K562 (cell line): ENCODE results near the gene CALML3. TPM values are rescaled to one million over a fixed set of nuclear protein-coding genes. Genes with fewer than 3 reads are reported as not detected.
A peak's percentile ranks its signal among the peaks of the same experiment; 100 is the strongest.

ENCODE experiments used
- BHLHE40 ChIP-seq: IDR thresholded peaks from 2 replicates; pipeline ENCODE4 v1.6.1; 2011; ENCODE audit warnings: low read length, improper control_type of control experiment
- ELK1 ChIP-seq: sonication (generic); formaldehyde crosslinking; IDR thresholded peaks from 2 replicates; pipeline ENCODE4 v1.8.1; 2022; ENCODE audit warnings: missing genetic modification reagents
- GTF3C2 ChIP-seq: IDR thresholded peaks from 3 replicates; pipeline ENCODE4 v1.6.1; 2011; ENCODE audit warnings: borderline replicate concordance, mild to moderate bottlenecking, moderate library complexity; ENCODE audit not compliant: insufficient read length; ENCODE audit errors: extremely low read depth
- LEF1 ChIP-seq: fragments of 450-650 bp; IDR thresholded peaks from 2 replicates; pipeline ENCODE4 v1.6.1; 2016; ENCODE audit warnings: mild to moderate bottlenecking
- MLX ChIP-seq, 2 experiments: fragments of 450-650 bp in 1 of 2; sonication (generic) in 1 of 2; formaldehyde crosslinking; conservative IDR thresholded peaks; 2 replicates each; pipeline versions ENCODE4 v1.4.0 to v1.8.1; 2020 to 2022; ENCODE audit warnings: mild to moderate bottlenecking in 1 of 2, missing genetic modification reagents in 1 of 2
- NFIC ChIP-seq: fragments of 450-650 bp; IDR thresholded peaks from 2 replicates; pipeline ENCODE4 v1.6.1; 2017; ENCODE audit warnings: mild to moderate bottlenecking, inconsistent platforms
- TSHZ1 ChIP-seq: fragments of 250-450 bp; sonication (Bioruptor Pico); IDR thresholded peaks from 2 replicates; pipeline ENCODE4 v1.4.0; 2020; ENCODE audit warnings: mild to moderate bottlenecking, moderate library complexity
- ZBTB40 ChIP-seq, 2 experiments: fragments of 450-650 bp in 1 of 2; sonication (generic) in 1 of 2; formaldehyde crosslinking in 1 of 2; IDR thresholded peaks; 2 replicates each; pipeline versions ENCODE4 v1.7.1 to v1.9.0; 2016 to 2022; ENCODE audit warnings: inconsistent platforms in 1 of 2, mild to moderate bottlenecking in 1 of 2, missing genetic modification reagents in 1 of 2
- polyA plus RNA-seq, 8 experiments: library from polyadenylated mRNA; depleted of rRNA in 4 of 8; stranded (reverse) in 5 of 8; unstranded in 3 of 8; fragments of >200 nt; fragmentation: Nextera tagmentation in 2 of 8; fragmentation: Illumina TruSeq in 1 of 8; extraction: Ambion mirVana in 2 of 8; extraction: Trizol in 1 of 8; gene quantifications; 2 replicates each; pipeline versions ENCODE4 v1.2.1 to v1.2.3, GENCODE V29; 2011 to 2014; ENCODE audit warnings: inconsistent platforms in 1 of 8, missing spikeins in 1 of 8
- total RNA-seq, 7 experiments: library from RNA; depleted of rRNA in 6 of 7; stranded (reverse); fragments of >200 nt in 6 of 7; fragmentation: Illumina TruSeq in 2 of 7; extraction: Trizol in 2 of 7; gene quantifications; 2 replicates each; pipeline versions ENCODE4 v1.2.1 to v1.2.3, GENCODE V29; 2011 to 2021; ENCODE audit warnings: low replicate concordance in 1 of 7

The CALML3 gene
- total and polyA plus RNA-seq, 9 of the 15 experiments (the other 6 are each of a cell fraction or from before 2014, with no cell fraction given), result not detected

GRCh38 chr10:5476918-5477525 is 47.7 kb upstream of the CALML3 start (continued):
- TF ChIP-seq GTF3C2 (no peak), LEF1 (no peak), BHLHE40 (no peak), MLX (CRISPR knock-in tag; conservative IDR thresholded peaks at IDR 0.05) (no peak), ELK1 (CRISPR knock-in tag) (no peak), TSHZ1 (no peak), ZBTB40 (IDR thresholded peaks at IDR 0.05) (peak; percentile 1; the same call in 1 of the 2 replicates), ZBTB40 (CRISPR knock-in tag; IDR thresholded peaks at IDR 0.05) (no peak), NFIC (no peak)
